Epithelial cell of esophagus (primary cell): ENCODE data around the gene CDS2.
A peak's percentile ranks its signal among the peaks of the same experiment; 100 is the strongest.

Experiments
- DNase-seq: peaks from one replicate; pipeline ENCODE4 v3.0.0; 2010; ENCODE audit warnings: low read depth
- H3K4me3 ChIP-seq: 2 replicates; pipeline ENCODE4 v1.5.1; 2011; ENCODE audit warnings: mild to moderate bottlenecking, low read length, control low read depth
- TF ChIP-seq, protein P1 (sequence below): IDR thresholded peaks from 2 replicates; pipeline ENCODE4 v1.5.1; 2011; ENCODE audit warnings: low read depth, mild to moderate bottlenecking, low read length, control low read depth, inconsistent platforms; ENCODE audit not compliant: insufficient read depth; ENCODE audit errors: missing control alignments

The CDS2 gene

DNA sequence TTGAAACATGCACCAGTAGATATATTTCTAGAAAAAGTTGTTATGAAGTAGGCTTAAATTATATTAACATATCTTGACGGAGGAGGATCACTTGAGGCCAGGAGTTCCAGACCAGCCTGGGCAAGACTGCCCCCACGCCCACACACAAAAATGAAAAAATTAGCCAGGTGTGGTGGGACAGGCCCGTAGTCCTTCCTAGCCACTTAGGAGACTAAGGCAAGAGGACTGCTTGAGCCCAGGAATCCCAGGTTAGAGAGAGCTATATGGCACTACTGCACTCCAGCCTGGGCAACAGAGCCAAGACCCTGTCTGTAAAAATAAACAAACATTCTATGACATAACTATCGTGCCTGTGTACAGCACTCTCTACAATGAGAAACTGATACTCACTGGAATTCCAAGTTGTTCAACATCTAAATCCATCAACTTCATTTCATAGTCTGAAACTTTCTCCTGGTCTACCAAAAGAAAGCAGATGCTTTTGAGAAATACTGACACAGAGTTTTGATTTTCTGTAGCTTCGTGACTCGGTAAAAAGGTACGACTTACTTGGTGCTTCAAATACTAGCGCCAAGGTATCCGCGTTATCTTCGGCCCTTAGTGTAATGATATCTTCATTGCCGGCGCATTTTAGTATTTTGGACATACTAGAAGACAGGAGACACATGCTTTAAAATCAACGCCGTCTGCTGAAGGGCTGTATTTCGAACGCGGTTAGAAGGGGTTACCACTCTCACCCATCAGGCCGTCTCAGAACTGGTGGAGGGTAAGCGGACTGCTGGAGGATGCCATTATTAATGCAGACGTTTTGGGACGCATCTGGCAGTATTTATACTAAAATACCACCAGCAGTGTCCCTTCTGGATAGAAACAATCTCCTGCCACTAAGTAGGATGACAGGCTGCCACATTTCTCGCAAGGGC lies 8.3 kb upstream of the CDS2 start:
- peak overlapping the region; percentile 89 for H3K4me3 ChIP-seq
- TF ChIP-seq, protein P1, sequence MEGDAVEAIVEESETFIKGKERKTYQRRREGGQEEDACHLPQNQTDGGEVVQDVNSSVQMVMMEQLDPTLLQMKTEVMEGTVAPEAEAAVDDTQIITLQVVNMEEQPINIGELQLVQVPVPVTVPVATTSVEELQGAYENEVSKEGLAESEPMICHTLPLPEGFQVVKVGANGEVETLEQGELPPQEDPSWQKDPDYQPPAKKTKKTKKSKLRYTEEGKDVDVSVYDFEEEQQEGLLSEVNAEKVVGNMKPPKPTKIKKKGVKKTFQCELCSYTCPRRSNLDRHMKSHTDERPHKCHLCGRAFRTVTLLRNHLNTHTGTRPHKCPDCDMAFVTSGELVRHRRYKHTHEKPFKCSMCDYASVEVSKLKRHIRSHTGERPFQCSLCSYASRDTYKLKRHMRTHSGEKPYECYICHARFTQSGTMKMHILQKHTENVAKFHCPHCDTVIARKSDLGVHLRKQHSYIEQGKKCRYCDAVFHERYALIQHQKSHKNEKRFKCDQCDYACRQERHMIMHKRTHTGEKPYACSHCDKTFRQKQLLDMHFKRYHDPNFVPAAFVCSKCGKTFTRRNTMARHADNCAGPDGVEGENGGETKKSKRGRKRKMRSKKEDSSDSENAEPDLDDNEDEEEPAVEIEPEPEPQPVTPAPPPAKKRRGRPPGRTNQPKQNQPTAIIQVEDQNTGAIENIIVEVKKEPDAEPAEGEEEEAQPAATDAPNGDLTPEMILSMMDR = no peak
- no peak for DNase-seq

DNA sequence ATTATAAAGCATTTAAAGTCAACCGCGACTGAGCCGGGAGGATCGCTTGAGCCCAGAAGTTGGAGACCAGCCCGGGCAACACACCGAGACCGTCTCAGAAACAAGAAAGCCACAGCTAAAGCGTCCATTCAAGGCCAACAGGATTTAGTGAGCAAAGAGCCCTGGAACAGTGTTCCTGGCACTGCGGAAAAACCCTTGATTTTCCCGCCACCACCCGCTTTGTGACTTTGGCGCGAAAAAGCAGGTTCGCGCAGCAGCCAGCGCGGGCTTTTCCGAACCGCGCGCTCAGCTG lies 7.7 kb upstream of the CDS2 start:
- H3K4me3 ChIP-seq = peak overlapping the region; percentile 89
- TF ChIP-seq, protein P1 = no peak
- DNase-seq = no peak

DNA sequence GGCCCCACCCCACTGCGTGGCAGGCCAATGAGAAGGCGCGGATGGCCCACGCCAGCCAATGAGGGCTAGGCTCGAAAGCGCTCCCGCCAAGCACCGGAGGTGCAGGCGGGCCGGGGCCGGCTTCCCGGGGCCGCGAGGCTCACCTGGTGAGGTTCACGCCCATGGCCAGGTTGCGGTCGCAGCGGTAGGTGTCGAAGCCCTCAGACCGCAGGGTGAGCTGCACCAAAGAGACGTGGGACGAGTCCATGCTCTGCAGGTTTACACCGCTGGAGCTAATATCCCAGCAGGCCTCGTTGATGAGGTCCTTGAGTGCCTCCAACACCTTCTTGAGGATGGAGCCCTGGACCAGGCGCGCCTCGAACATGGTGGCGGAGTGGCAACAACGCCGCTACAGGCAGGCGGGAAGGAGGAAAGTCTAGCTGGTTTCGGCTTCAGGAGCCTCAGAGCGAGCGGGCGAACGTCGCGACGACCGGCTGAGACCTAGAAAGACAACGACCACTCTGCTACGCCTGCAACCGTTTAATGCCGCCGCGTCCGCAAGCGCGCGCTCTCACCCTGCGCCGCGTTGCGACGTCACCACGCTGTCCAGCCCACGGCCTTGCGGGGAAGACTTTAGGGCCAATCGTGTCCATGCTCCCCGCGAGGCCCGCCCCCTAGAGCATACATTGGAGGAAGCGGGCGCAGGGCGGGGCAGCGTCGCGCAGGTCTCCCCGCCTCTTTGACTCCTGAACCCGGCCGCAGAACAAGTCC lies 7.2 kb upstream of the CDS2 start, which contains the start of gene PCNA:
TSS of gene PCNA (minus strand) at position 524 of the 750 bp plus-strand sequence. CDS start at position 364, 160 bp downstream.
- TF ChIP-seq, protein P1 = no peak
- DNase-seq = peak; percentile 99
- peak within 1 kb of the TSS; percentile 89 for H3K4me3 ChIP-seq

- peak overlapping the region; percentile 89 for H3K4me3 ChIP-seq
- TF ChIP-seq, protein P1 = no peak
- no peak for DNase-seq
These were observed 6.7 kb upstream of the CDS2 start for GRCh38 chr20:5120185-5120476.

GRCh38 chr20:5122873-5123260 lies 3.9 kb upstream of the CDS2 start:
- TF ChIP-seq, protein P1 = no peak
- DNase-seq = no peak

GRCh38 chr20:5127204-5127858 lies 523 bp downstream of the CDS2 start:
- peak overlapping the region; percentile 70 for H3K4me3 ChIP-seq
- peak; percentile 55 for DNase-seq
- TF ChIP-seq, protein P1 = no peak

More at GRCh38 chr20:5122873-5123260, 3.9 kb upstream of the CDS2 start:
- H3K4me3 ChIP-seq = no peak overlapping the region
